GM21576 (cell line): Measurements from ENCODE around the gene TBC1D32.
A peak's percentile ranks its signal among the peaks of the same experiment; 100 is the strongest.
"Not testable (repeated sequence)": the region's sequence is repeated elsewhere in the genome, so short reads cannot be mapped to it uniquely, and the experiment has no call there.

Experiments used
- ATAC-seq: cut with Tn5 transposase; IDR thresholded peaks from one replicate; pipeline ENCODE4 v1.9.1; 2021; ENCODE audit warnings: mild to moderate bottlenecking, moderate library complexity; ENCODE audit not compliant: unreplicated experiment

TBC1D32 gene

DNA sequence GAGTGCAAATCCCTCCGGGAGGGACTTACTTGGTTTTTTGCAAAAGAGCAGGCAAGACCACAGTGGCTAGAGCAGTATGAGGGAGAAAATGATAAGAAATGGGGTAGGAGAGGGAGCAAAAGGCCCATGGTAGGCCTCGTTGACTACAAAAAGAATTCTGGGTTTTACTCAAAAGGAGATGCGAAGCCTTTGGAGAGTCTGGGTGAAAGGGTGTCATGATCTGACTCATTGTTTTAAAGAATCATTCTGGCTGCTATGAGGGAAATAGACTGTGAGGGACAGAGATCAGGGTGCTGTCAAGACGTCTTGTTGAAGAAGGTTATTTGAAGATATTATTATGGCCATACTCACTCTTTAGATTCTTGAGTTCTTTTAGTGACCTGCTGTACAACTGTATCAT is 13.0 kb downstream of the TBC1D32 start:
- no peak for ATAC-seq

DNA sequence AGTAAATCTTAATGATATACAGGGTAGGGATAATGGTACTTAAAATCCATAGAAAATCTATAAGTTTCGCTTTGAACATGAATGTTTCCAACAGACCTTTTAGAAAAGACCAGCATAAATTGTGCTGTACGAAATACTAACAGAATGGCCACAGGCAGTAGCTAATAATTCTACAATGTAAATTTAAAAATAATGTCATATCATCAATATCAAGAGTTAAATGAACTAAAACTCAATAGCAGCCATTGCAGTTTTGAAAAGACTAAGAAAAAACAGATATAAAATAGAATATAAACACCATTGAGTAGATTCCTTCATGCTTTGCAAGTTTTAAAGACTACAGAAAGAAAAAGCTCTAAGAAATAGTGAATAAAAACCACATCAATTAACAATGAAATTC is 14.7 kb downstream of the TBC1D32 start:
- no peak for ATAC-seq

DNA sequence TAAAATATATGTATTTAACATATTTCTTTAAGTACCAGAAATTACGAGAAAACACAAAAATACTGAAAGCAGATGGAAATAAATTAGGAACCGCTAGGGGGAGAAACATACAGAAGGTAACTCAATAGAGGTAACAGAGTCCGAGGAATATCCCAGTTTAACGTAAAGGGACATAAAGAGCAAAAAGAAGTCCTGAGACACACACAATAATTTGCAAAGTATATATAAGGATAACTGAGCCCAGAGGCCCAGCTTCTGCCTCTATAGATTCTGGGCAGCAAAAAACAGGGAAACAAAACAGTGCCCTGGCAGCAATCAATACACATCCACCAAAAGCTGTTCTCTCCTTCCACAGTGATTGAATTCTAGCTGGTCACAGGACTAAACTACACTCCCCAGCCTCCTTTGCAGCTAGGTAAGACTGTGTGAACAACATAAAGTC is 15.1 kb downstream of the TBC1D32 start:
- no peak for ATAC-seq

DNA sequence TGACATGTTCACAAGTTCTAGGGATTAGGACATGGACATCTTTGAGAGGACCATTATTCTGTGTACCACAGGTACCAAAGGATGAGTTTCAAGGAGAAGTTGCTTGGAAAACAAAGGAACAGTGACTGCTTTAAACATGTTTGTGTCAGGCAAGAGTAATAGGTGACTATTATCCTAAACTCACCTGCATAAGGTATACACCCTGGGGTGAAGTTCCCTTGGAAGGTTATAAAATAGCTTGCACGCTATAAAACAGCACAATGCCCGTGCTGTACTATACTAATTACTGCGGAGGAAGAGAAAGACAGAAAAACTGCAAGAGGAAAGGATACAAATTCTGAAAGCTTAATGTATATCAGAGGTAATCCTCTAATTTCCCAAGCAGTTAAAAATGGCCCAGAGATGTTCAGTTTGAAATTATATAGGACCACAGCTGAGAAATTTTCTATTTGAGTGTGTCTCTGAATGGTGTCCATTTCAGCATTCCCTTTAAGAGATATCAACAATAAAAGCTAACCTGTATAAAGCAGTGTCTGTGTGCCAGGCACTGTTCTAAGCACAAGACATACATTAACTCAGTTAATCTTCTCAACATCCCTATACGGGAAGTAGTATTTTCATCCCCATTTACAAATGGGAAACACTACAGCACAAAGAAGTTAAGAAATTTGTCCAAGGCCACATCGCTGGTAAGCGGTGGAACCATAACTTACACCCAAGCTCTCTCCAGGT is 19.7 kb downstream of the TBC1D32 start:
- no peak for ATAC-seq

DNA sequence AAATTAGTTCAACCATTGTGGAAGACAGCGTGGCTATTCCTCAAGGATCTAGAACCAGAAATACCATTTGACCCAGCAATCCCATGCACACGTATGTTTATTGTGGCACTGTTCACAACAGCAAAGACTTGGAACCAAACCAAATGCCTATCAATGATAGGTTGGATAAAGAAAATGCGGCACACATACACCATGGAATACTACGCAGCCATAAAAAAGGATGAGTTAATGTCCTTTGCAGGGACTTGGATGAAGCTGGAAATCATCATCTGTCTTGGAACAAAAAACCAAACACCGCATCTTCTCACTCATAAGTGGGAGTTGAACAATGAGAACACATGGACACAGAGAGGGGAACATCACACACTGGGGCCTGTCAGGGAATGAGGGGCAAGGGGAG is 22.5 kb downstream of the TBC1D32 start:
- not testable (repeated sequence) for ATAC-seq

DNA sequence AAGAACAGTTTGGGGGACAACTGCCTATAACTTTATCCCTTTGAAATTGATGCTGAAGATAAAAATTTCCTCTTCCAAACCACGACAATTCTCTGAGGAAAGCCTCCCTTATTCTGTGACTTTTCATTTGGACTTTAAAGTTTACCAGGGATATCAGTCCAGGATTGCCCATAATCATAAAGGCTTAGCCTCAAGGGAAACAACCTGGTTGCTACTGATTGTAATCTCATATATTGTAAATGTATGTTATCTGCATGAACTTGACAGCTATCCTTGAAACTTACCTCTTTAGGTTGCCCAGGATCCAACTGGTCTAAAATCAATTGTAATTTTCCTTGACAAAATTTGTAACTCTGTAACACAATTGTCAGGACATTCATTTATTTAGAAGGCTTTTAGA is 23.8 kb downstream of the TBC1D32 start:
- no peak for ATAC-seq

DNA sequence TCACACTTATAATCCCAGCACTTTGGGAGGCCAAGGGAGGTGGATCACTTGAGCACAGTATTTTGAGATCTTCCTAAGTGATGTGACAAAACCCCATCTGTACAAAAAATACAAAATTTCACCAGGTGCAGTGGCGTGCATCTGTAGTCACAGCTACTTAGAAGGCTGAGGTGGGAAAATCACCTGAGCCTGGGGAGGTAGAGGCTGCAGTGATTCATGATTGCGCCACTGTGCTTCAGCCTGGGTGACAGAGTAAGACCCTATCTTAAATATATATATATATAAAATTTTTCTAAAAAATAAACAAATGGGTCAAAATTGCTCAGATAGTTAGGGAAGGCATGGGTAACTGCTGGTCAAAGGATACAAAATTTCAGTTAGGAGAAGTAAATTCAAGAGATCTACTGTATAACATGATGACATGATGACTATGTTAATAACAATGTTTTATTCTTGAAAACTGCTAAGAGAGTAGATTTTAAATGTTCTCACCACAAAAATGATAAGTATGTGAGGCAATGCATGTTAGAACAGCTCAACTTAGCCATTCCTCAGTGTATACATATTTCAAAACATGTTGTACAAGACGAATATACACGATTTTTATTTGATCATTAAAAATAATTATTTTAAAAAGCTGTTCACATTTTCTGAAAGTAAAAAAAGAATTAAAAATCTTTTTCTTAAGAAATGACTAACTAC is 24.4 kb downstream of the TBC1D32 start:
- ATAC-seq: no peak

DNA sequence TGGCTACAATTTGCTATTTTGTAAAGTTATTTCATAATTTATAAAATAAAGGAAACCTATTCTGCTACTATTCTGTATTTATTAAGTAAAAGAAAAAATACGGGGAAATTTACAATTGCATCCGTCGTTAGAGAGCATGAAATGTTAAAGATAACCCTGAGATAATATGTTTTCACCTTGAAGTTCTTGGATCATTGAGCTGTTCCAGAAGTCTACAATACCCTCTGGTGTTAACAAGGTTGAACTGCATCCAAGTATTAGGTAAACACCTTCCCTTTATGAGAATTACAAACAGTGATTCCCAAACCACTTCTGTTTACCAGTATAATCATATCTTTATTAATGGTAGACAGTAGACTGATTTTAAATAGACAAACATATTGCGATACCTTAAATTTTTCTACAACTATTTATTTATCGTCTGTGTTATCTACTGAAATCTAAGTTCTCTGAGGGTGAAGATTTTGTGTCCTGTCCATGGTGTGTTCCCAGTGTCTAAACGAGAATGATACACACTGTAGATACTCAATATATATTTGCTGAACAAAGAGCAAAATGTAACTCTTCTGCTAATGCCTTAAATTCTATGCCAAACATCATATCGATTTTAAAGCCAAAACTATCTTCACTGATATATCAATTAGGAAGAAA is 28.2 kb downstream of the TBC1D32 start:
- peak; percentile 74 for ATAC-seq

DNA sequence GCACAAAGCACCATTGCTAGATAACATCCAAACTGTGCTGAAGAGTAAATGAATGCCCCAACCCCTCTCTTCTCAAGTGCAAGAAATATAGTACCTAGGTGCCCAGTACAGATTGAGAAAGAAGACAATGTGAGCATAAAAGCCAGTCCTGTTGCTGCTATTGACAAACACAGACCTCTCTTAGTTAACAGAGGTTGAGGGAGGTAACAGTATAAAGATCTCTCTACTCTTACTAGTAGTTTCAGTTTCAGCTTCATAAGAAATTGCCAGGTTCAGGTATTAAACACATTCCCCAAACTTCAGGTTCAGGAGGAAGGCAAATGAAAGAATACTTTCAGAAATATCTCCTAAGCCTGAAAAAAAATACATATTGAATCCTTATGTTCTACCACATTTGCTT is 31.4 kb downstream of the TBC1D32 start:
- ATAC-seq: peak; percentile 72

DNA sequence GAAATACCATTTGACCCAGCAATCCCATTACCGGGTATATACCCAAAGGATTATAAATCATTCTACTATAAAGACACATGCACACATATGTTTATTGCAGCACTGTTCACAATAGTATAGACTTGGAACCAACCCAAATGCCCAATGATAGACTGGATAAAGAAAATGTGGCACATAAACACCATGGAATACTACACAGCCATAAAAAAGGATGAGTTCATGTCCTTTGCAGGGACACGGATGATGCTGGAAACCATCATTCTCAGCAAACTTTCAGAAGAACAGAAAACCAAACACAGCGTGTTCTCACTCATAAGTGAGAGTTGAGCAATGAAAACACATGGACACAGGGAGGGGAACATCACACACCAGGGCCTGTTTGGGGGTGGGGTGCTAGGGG is 33.1 kb downstream of the TBC1D32 start:
- ATAC-seq: not testable (repeated sequence)

DNA sequence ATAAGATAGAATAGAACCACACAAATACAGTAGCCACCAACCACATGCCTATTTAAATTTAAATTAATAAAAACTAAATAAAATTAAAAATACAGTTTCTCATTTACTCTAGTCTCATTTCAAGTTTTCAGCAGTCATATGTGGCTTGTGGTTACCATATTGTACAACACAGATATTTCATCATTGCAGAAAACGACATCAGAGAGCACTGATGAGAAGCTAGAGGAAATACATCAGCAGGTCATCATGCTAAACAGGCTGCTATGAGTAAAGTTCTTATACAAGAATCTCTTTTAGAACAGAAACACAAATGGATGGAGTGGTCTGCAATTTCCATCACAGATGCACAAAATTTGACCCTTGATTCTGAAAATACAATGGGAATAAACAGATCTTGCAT is 36.6 kb downstream of the TBC1D32 start:
- ATAC-seq: no peak

DNA sequence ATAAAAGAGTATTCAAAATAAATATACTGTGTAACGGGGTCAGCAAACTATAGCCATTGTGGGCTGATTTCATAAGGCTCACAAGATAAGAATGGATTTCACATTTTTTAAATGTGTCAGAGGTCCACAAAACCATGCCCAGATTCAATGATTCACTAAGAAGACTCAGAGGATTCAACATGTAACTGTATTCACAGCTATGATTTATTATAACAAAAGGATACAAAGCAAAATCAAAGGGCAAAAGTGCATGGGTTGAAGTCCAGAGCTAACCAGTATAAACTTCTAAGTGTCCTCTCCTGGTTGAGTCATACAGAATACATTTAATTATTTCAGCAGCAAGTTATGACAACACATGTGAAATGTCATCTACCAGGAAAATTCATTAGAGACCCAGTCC is 49.2 kb downstream of the TBC1D32 start:
- no peak for ATAC-seq

DNA sequence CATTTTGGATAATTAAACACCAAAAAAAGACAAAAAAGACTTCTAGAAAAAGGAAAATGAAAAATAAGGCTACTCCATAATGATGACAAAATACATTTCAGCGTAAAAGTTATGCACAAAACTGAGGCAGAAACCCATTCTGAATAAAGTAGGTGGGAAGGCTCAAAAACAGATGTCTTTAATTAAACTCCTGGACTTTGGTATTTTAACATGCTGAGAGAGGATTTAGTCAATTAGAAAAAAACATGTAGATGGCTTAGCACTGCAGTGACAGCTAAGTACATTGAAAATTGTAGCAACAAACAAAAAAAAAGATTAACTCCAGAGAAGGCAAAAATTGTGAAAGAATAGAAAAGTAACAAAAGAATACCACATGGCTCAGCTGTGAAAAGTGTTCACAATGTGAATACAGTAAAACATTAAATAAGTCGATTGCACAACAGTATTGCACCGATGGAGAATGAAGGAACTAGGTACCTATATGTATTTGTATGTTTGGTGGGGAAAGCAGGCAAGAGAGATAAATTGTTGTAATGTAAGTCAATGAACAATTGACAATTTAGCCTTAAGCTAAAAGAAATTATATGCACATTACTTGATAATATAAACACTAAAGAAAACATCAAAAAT is 59.5 kb downstream of the TBC1D32 start:
- ATAC-seq: no peak

DNA sequence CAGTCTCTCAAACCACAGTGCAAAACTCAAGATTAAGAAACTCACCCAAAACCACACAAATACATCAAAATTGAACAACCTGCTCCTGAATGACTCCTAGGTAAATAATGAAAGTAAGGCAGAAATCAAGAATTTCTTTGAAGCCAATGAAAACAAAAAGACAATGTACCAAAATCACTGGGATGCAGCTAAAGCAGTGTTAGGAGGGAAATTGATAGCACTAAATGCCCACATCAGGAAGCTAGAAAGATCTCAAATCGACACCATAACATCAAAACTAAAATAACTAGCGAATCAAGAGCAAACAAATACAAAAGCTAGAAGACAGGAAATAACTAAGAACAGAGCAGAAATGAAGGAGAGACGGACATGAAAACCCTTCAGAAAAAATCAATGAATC is 70.5 kb downstream of the TBC1D32 start:
- ATAC-seq: no peak

DNA sequence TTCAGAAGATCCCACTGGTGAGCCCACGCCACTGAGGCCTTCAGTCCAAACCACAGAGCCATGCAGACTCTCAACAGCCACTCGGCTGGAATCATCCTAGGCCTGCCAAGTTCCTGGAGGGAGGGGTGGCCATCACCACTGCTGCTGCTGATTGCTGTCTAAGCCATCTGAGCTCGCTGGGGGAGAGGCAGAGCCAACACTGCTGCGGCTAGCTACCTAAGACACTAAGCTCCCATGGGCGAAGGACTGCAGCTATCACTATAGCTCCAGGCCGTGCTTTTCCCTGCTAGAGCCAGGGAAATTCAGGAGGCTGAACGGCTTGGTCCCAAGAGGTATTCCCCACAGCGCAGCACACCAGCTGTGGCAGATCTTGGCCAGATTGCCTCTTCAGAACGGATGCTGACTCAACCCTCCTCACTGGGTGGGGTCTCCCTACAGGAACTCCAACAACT is 73.6 kb downstream of the TBC1D32 start:
- no peak for ATAC-seq

DNA sequence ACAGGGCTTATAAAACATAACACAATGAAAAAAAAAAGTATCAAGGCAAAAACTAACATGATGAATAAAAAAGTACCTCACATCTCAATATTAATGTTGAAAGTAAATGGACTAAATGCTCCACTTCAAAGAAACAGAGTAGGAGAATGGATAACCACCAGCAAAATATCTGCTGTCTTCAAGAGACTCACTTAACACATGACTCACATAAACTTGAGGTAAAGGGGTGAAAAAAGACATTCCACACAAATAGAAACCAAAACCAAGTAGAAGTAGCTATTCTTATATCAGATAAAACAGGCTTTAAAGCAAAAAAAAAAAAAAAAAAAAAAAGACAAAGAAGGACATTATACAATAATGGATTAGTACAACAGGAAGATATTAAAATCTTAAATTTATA is 86.9 kb downstream of the TBC1D32 start:
- no peak for ATAC-seq

DNA sequence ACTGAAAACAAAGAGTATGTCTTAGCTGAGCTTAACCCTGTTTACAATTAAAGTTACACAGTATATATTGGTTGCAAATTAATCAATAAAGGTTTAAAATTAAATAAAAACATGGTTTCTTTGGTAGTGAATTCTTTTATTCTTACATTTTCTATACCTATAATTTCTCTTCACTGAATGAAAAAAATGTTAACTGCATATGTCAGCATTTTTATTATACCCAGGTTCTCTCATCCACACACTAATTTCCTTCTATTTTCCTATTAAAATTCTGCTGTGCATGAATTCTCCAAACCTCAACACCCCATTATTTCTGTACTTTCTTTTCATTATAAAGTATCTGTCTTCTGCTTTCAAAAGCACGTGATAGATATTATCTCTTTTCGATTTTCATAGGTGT is 91.9 kb downstream of the TBC1D32 start:
- ATAC-seq: no peak

DNA sequence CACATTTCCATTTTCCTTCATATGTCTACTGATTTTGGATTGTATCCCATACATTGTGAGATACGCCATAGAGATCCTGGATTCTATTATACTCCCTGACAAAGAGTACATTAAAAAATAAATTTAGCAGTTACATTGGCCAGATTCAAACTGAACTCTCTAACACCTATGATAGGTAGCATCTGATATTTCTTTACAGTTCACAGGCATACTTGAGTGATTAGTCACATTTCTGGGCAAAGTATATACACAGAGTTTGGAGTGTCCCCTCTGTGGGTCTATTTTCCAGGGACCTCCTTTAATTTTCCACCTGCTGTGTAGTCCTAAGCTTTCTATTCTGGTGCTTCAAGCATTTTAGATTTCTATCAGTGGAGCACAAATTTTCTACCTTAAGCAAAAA is 96.4 kb downstream of the TBC1D32 start:
- ATAC-seq: no peak

DNA sequence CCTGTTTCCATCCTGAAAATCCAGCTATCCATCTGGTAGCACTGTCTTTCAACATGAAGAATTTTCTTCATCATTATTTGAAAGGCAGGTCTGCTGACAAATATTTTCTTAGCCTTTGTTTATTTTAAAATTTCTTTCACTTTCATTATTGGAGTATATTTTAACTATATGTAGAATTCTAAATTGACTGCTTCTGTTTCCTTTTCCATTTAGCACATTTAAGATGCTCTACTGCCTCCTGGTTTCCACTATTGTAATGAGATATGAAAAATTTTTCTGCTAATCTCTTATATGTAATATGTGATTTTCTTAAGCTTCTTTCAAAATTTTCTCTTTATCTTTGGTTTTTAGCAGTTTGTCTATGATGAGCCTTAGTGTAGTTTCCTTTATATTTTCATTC is 97.3 kb downstream of the TBC1D32 start:
- ATAC-seq: peak; percentile 47

DNA sequence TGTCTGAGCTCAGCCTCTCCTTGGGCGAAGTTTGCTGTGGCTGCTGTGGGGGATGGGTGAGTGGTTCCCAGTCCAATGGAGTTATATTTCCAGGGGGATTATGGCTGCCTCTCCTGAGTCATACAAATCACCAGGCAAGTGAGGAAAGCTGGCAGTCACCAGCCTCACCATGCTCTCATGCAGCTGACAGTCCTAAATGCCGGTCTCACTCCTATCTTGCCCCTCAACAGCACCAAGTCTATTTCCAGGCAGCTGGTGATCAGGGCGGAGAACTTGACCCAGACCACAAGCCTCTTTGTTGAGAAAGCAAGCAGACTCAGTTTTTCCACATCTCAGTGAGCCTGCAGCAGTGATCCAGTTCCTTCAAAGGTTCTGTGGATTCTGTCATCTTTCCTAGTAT is 98.9 kb downstream of the TBC1D32 start:
- ATAC-seq: no peak

DNA sequence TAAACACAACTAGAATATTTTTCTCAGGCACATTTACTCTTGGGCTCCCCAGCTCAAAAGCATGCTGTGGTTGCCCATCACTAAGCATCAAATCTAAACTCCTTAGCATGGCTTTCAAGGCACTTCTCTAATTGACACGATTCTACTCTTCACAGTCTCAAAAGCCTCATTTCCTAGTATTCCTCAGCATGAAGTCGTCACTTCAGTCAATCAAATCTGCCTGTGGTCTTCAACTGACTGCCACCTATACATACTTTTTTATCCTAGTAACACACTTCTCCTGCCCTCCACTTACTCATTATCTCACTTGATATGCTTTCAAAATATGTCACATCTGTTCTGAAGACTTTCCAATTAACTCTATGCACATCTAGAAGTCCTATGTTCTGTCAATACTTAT is 110.3 kb downstream of the TBC1D32 start:
- ATAC-seq: no peak

DNA sequence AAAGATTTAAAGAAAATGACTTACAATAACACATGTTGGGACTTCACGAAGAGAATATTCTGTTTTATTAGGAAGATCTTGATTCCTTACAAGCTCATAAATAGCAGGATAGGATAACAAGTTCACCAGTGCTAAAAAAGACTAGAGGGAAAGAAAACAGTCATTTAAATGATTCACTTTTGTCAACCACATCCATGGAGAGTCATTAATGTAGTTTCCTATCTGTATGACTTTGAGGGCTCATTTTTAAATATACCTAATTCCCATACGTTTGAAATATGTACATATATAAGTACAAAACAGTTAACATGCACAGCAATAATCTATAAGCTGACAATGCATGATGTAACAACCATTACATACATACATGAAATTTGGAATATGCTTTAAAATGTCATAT is 111.1 kb downstream of the TBC1D32 start:
- no peak for ATAC-seq
